Measurements from ENCODE around the gene TBCD.

DNA sequence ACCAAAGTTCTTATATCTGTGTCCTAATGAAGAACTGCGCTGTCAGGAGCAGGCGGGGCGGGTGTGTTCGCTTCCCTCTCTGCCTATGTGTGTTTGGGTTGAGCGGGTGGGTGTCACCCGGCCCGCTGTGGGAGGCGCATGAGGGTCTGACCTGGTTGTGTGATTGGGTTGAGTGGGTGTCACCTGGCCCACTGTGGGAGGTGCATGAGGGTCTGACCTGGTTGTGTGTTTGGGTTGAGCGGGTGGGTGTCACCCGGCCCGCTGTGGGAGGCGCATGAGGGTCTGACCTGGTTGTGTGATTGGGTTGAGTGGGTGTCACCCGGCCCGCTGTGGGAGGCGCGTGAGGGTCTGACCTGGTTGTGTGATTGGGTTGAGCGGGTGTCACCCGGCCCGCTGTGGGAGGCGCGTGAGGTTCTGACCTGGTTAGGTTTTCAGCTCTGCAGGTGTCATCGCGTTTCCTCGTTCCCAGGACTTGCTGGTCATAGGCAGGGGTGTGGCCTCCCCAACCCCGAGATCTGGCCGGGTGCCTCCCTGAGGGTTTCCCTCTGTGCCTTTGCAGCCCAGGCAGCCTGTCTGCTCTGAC, 157.5 kb downstream of the TBCD start:
- TF ChIP-seq, protein P1, sequence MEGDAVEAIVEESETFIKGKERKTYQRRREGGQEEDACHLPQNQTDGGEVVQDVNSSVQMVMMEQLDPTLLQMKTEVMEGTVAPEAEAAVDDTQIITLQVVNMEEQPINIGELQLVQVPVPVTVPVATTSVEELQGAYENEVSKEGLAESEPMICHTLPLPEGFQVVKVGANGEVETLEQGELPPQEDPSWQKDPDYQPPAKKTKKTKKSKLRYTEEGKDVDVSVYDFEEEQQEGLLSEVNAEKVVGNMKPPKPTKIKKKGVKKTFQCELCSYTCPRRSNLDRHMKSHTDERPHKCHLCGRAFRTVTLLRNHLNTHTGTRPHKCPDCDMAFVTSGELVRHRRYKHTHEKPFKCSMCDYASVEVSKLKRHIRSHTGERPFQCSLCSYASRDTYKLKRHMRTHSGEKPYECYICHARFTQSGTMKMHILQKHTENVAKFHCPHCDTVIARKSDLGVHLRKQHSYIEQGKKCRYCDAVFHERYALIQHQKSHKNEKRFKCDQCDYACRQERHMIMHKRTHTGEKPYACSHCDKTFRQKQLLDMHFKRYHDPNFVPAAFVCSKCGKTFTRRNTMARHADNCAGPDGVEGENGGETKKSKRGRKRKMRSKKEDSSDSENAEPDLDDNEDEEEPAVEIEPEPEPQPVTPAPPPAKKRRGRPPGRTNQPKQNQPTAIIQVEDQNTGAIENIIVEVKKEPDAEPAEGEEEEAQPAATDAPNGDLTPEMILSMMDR (IDR thresholded peaks at IDR 0.05) = no peak
- TF ChIP-seq POLR2A (IDR thresholded peaks at IDR 0.05; ENCODE audit: low read length) = no peak
